Right forelimb (tissue), 1 donor: ENCODE measurements around the gene TMEM179.
A peak's percentile ranks its signal among the peaks of the same experiment; 100 is the strongest.
"Not testable (repeated sequence)": the region's sequence is repeated elsewhere in the genome, so short reads cannot be mapped to it uniquely, and the experiment has no call there.

ENCODE experiments used
- DNase-seq: peaks from one replicate; pipeline ENCODE4 v3.0.0-alpha.2; 2018

The TMEM179 gene

GRCh38 chr14:104637546-104638003, 33.0 kb upstream of the TMEM179 start:
- DNase-seq: no peak

DNA sequence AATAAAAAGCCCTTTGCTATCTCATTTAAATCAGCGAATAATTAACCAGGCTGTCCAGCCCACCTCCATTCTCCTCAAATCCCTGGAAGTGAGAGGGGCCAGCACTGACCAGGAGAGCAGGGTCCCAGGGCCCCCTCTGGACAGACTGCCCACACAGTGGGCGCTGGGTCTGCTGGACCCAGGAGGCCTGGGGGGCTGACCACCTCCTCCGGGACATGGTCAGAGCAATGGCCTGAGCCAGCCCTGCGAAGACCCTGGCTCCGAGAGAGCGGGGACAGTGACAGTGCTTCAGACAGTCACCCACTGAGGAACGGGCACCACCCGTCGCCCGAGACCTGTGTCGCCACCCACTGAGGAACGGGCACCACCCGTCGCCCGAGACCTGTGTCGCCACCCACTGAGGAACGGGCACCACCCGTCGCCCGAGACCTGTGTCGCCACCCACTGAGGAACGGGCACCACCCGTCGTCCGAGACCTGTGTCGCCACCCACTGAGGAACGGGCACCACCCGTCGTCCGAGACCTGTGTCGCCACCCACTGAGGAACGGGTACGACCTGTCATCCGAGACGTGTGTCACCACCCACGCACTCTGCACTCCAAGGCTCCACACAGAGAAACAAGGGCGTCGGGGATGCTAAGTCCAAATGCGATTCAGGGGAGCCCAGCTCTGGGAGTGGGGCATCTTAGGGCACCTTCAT, 32.4 kb upstream of the TMEM179 start:
- DNase-seq: not testable (repeated sequence)

DNA sequence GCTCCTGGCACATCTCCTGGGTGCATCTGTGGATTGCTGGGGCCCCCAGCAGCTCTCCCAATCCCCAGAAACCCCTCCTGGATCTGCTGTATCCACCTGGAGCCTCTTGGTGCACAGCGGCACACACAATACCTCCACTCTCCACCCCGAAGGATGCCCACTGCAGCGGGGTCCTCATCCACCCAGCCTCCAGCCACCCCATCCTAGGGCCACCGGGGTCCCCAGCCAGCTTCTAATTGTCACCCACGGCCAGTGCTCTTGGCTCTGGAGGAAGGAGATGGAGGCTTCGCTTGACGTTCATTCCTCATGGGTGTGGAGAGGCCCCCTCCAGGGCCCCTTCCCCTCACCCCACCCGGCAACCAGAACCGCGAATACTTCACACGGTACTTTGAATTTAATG, 31.6 kb upstream of the TMEM179 start:
- no peak for DNase-seq

GRCh38 chr14:104635717-104636116, 31.1 kb upstream of the TMEM179 start:
- no peak for DNase-seq

GRCh38 chr14:104634886-104635570, 30.5 kb upstream of the TMEM179 start:
- DNase-seq: no peak

GRCh38 chr14:104634138-104634760, 29.7 kb upstream of the TMEM179 start:
- no peak for DNase-seq

- DNase-seq: no peak
These were observed 28.9 kb upstream of the TMEM179 start for GRCh38 chr14:104633276-104634137.

DNA sequence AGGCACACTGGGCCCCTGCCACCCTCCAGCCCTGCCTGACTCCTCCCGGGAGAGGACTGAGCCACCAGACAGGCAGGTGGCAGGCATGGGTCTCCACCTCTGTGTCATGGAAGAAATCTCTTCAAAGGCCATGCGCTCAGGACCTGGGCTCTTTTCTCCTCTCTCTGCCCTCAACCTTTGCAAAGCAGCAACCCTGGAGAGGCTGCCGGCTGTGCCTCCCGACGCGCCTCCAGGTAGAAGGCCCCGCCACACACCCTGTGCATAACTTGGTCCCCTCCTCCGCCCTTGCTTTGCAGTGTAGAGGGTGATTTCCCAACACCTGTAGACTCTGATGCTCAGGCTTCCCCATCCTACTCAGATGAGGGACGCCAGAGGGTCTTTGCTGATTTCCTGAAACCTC, 28.2 kb upstream of the TMEM179 start:
- DNase-seq: no peak

DNA sequence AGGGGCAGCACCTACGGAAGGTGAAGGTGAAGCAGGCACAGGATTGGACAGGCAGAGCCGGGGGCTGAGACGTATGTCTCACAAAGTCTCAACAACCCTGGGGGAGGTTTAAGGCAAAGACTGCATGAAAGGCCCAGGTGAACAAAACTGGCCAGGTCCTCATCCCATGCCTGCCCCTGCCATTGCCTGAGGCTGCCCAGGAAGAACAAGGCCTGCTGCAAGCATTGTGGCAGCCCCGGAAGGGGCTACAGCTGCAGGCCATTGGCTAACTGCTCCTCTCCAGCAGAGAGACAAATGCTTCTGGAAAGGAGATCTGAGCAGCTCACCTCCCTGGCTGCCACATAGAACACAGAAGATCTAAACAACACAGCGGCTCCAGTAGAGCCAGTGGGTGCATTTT, 20.4 kb upstream of the TMEM179 start:
- DNase-seq: no peak

DNA sequence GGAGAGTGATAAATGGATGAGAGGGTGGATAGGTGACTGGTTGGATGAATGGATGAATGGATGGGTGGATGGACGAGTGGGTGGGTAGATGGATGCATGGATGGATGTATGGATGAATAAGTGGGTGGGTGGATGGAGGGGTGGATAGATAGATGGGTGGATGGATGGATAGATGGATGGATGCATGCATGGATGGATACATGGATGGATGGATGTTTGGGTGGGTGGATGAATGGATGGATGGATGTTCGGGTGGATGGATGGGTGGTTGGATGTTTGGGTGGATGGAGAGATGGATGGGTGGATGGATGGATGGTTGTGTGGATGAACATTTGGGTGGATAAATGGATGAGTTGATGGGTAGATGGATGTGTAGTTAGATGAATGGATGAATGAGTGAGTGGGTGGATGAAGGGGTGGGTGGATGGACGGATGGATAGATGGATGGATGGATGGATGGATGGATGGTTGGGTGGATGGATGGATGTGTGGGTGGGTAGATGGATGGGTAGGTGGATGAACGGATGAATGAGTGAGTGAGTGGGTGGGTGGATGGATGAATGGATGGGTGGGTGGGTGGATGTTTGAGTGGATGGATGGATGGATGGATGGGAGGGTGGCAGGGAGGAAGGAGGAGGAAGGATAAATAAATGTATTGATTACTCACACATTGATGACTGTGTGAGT, 9.7 kb upstream of the TMEM179 start:
- no peak for DNase-seq

DNA sequence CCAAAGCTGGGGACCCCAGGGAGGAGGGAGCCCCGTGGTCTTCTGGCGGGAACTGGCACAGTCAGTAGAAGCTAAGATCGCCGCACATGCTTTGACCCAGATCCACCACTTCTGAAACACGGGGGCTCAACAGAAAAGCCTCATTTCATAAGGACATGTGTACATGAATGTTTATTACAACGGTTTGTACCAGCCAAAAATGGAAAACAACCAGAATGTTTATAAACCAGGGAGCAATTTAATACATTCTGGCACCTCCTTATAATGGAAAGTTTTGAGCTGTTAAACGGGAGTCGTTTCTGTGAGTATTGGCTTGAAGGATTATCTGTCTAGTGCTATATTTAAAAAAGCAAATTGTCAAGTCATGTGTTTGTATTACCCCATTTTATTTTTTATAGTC, 7.3 kb upstream of the TMEM179 start:
- DNase-seq: no peak

DNA sequence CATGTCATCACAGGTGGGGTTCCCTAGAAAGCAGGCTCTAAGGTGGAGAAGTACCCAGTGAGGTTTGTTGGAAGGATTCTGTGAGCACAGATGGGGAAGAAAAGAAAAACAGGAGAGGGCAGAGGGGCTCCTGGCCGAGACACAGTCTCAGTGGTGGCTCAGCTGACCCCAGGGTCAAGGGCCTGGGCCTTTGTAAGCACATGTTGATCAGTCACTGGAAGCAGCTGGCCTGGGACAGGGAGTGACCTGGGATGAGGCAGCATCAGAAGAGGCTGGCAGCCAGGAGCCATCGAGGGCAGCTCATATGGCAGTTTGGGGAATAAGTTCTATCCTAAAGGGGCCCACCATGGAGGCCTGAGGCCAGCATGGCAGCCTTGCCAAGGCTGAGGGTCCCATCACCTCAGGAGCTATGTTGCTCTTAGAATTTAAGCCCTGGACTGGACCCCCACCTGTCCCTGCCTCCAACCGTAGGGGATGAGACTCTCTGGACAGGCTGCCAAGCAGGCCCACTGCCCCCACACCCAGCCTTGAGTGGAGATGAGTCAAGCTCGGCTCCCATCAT, 6.3 kb upstream of the TMEM179 start:
- no peak for DNase-seq

- DNase-seq: no peak
These were observed 5.1 kb upstream of the TMEM179 start for GRCh38 chr14:104609666-104610065.

- peak; percentile 38 for DNase-seq
These were observed 716 bp downstream of the TMEM179 start for GRCh38 chr14:104603711-104604401.

DNA sequence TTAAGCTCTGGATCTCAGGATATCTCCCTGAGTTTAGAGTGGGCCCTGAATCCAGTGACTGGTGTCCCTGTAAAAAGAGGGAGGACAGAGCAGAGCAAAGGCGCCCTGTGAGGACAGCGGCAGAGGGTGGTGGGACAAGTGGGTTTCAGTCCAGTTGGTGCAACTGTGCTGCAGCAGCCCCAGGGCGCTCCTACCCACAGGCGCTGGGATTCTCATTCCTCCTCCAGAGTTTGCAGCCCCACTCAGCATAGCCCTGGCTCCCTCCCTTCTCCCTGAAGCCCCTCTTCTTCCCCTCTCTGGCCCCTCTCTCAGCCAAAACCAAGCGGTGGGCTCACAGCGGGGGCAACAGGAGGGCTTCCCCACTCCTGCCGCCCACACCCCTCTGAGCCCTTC, 1.6 kb downstream of the TMEM179 start:
- DNase-seq: peak; percentile 2

GRCh38 chr14:104602315-104602932, 2.1 kb downstream of the TMEM179 start:
- DNase-seq: peak; percentile 31

- DNase-seq: no peak
These were observed 2.8 kb downstream of the TMEM179 start for GRCh38 chr14:104601786-104602185.

GRCh38 chr14:104600805-104601204, 3.8 kb downstream of the TMEM179 start:
- DNase-seq: no peak

- DNase-seq: no peak
These were observed 4.4 kb downstream of the TMEM179 start for GRCh38 chr14:104600141-104600643.

DNA sequence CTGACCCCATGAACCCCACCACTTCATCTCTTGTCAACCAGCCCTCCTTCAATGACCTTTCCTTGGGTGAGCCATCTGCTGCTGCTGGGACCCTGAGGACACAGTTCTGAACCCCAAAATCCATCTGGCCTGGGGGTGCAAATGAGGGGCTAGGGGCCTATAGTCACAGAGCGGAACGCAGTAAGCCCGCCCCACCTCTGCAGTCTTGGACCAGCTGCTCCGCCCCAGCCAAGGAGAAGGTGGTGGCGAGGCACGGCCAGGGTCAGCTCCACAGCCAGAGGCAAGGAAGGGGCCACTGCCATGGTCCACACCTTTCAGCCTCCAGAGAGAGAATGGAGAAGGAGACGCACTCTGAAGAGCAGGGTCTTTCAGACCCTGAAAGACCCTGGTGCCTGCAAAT, 5.1 kb downstream of the TMEM179 start:
- no peak for DNase-seq

- DNase-seq: no peak
These were observed 5.7 kb downstream of the TMEM179 start for GRCh38 chr14:104598910-104599273.
